Measurements from ENCODE around the gene FANCG.

FANCG gene

GRCh38 chr9:35051069-35051967 is 28.4 kb downstream of the FANCG start:
- no peaks in the 10 kb centered on the region for H4K20me1 ChIP-seq (ENCODE audit: insufficient read depth, low read length, poor library complexity, severe bottlenecking)
- H3K9ac ChIP-seq (ENCODE audit: low read depth, low read length, poor library complexity, severe bottlenecking): no peak overlapping the region
- H2AFZ ChIP-seq (ENCODE audit: low read length): no peak overlapping the region
- H3K27me3 ChIP-seq (ENCODE audit: insufficient read depth, low read length, poor library complexity, severe bottlenecking): no peaks in the 10 kb centered on the region
- peaks cover 4% of the 10 kb centered on the region for H3K4me1 ChIP-seq (ENCODE audit: insufficient read depth, low read length, poor library complexity, severe bottlenecking)
- H3F3A ChIP-seq (ENCODE audit: low read depth): no peaks in the 10 kb centered on the region
- H3K9me3 ChIP-seq (ENCODE audit: insufficient read depth, low read depth, low read length): no peaks in the 10 kb centered on the region
- H3K9me2 ChIP-seq (replicated peaks; ENCODE audit: low read depth, low read length): no peaks in the 10 kb centered on the region
- peaks cover 11% of the 10 kb centered on the region; the same call in 1 of the 2 replicates for H3K36me3 ChIP-seq (ENCODE audit: insufficient read depth, low read length)
- no peak overlapping the region for H3K4me3 ChIP-seq (ENCODE audit: low read length, poor library complexity, severe bottlenecking)
- TF ChIP-seq EZH2phosphoT487 (IDR thresholded peaks at IDR 0.05; ENCODE audit: borderline replicate concordance) (no peak), CTCF (conservative IDR thresholded peaks at IDR 0.05; ENCODE audit: low read length) (peak; percentile 83)
- no peak overlapping the region for H3K4me2 ChIP-seq (ENCODE audit: low read depth, low read length, poor library complexity, severe bottlenecking)
- H3K79me2 ChIP-seq (ENCODE audit: insufficient read depth, low read length): no peaks in the 10 kb centered on the region

GRCh38 chr9:35048511-35048910 is 31.2 kb downstream of the FANCG start:
- Histone ChIP-seq H2AFZ (ENCODE audit: low read length) (no peak overlapping the region), H3K4me3 (ENCODE audit: low read length, poor library complexity, severe bottlenecking) (no peak overlapping the region), H4K20me1 (ENCODE audit: insufficient read depth, low read length, poor library complexity, severe bottlenecking) (no peaks in the 10 kb centered on the region), H3F3A (ENCODE audit: low read depth) (no peaks in the 10 kb centered on the region), H3K79me2 (ENCODE audit: insufficient read depth, low read length) (no peaks in the 10 kb centered on the region), H3K9ac (ENCODE audit: low read depth, low read length, poor library complexity, severe bottlenecking) (no peak overlapping the region), H3K9me3 (ENCODE audit: insufficient read depth, low read depth, low read length) (no peaks in the 10 kb centered on the region), H3K27me3 (ENCODE audit: insufficient read depth, low read length, poor library complexity, severe bottlenecking) (no peaks in the 10 kb centered on the region), H3K4me2 (ENCODE audit: low read depth, low read length, poor library complexity, severe bottlenecking) (no peak overlapping the region), H3K9me2 (replicated peaks; ENCODE audit: low read depth, low read length) (no peaks in the 10 kb centered on the region), H3K36me3 (ENCODE audit: insufficient read depth, low read length) (no peaks in the 10 kb centered on the region), H3K4me1 (ENCODE audit: insufficient read depth, low read length, poor library complexity, severe bottlenecking) (peaks cover 4% of the 10 kb centered on the region)
- TF ChIP-seq EZH2phosphoT487 (IDR thresholded peaks at IDR 0.05; ENCODE audit: borderline replicate concordance) (no peak), CTCF (conservative IDR thresholded peaks at IDR 0.05; ENCODE audit: low read length) (no peak)

GRCh38 chr9:35044071-35044470 is 35.7 kb downstream of the FANCG start:
- no peaks in the 10 kb centered on the region for H3K9me2 ChIP-seq (replicated peaks; ENCODE audit: low read depth, low read length)
- no peak overlapping the region for H2AFZ ChIP-seq (ENCODE audit: low read length)
- H3K27me3 ChIP-seq (ENCODE audit: insufficient read depth, low read length, poor library complexity, severe bottlenecking): no peaks in the 10 kb centered on the region
- H3K36me3 ChIP-seq (ENCODE audit: insufficient read depth, low read length): peaks cover 5% of the 10 kb centered on the region; the same call in 1 of the 2 replicates
- H4K20me1 ChIP-seq (ENCODE audit: insufficient read depth, low read length, poor library complexity, severe bottlenecking): no peaks in the 10 kb centered on the region
- no peaks in the 10 kb centered on the region for H3K9me3 ChIP-seq (ENCODE audit: insufficient read depth, low read depth, low read length)
- H3F3A ChIP-seq (ENCODE audit: low read depth): no peaks in the 10 kb centered on the region
- no peak overlapping the region for H3K9ac ChIP-seq (ENCODE audit: low read depth, low read length, poor library complexity, severe bottlenecking)
- TF ChIP-seq CTCF (conservative IDR thresholded peaks at IDR 0.05; ENCODE audit: low read length): no peak
- no peak for TF ChIP-seq EZH2phosphoT487 (IDR thresholded peaks at IDR 0.05; ENCODE audit: borderline replicate concordance)
- peaks cover 3% of the 10 kb centered on the region for H3K4me1 ChIP-seq (ENCODE audit: insufficient read depth, low read length, poor library complexity, severe bottlenecking)
- no peak overlapping the region for H3K4me3 ChIP-seq (ENCODE audit: low read length, poor library complexity, severe bottlenecking)
- H3K4me2 ChIP-seq (ENCODE audit: low read depth, low read length, poor library complexity, severe bottlenecking): no peak overlapping the region
- H3K79me2 ChIP-seq (ENCODE audit: insufficient read depth, low read length): no peaks in the 10 kb centered on the region
